Inferior parietal cortex (tissue), 1 donor: ENCODE results near the gene HOXC11.

Experiments used
- DNase-seq: peaks from one replicate; pipeline ENCODE4 v3.0.0-alpha.2; 2016; ENCODE audit errors: extremely low spot score

Gene HOXC11

DNA sequence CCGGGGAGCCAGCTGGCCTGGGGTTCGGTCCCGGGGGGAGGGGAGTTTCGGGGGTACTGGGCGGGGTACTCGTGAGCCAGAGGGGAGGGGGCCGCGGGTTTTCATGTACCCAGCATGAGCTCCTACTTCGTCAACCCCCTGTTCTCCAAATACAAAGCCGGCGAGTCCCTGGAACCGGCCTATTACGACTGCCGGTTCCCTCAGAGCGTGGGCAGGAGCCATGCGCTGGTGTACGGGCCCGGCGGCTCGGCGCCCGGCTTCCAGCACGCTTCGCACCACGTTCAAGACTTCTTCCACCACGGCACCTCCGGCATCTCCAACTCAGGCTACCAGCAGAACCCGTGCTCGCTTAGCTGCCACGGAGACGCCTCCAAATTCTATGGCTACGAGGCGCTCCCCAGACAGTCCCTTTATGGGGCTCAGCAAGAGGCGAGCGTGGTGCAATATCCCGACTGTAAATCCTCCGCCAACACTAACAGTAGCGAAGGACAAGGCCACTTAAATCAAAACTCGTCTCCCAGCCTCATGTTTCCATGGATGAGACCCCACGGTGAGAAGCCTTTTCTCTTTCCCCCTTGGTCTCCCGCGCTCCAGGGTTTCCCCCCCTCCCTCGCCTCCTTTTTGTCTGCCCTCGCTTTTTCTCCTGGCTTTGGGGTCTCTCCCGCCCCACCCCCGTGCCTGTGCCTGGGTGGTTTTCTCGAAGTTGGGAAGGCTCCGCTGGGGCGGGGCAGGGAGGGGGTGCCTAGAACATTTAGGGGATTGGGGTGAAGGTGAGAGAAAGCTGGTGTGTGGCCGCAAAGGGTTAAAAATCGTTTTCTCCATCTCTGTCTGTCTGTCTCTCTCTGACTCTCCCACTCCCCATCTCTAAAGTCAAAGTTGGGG is 36.5 kb downstream of the HOXC11 start:
- DNase-seq = no peak

DNA sequence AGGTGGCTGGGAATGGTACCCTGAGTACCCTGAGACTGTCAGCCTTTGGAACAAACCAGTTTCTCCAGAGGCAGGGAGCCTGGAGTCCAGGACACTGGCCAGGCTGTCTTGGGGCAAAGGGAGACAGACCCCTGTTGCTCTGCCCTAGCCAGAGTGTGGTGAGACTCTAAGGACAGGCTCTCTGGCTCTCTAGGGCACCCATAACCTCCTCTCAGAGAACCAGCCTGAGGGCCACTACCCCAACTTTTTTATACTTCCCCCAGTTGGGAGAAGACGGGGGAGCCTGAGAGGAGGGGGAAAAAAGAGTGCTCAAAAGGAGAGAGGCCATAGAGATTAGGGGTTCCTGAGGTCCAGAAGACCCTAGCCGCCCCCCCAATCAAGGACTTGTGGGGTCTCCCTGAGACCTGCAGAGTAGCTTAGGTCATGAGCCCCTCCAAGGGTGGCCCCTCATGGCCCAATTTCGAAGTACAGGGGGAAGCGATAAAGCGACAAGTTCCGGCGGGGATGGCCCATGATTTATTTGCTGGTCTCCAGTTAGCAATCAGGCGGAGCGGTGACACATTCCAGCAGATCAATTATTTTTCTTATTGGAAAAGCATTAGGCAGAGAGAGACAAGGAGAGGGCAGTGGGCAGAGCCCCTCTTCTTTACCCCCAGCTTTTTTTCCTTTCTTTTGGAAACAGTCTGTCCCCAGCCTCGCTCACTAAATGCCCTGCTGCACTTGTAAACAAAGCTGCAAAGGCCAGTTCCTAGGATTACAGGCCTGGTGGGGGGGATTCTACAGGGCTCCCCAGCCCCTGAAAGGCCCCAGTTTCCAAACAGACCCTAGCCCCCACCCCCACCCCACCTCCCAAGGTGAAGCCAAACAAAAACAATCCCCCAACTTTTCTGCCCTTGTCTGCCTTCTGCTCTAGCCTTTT is 37.4 kb downstream of the HOXC11 start:
- DNase-seq = no peak

DNA sequence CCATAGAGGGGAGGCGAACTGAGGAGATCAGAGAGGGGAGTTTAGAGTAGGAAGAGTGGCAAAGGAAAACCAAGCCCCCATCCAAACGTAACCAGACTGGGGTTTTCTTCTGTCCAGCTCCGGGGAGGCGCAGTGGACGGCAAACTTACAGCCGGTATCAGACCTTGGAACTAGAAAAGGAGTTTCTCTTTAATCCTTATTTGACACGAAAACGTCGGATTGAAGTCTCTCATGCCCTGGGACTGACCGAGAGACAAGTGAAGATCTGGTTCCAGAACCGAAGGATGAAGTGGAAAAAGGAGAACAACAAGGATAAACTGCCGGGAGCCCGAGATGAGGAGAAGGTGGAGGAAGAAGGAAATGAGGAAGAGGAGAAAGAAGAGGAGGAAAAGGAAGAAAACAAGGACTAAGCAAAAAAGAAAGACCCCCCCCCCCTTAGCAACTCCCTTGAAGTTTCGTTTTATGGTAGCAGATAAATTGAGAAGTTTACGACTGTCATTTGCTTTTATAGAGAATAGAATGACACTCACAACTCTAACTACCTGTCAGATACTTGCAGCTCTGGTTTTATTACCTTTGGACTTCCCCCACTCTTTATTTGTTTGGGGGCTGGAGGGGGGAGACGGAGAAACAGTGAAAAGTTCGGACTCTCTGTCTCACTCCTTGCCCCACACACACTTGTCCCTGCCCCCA is 38.2 kb downstream of the HOXC11 start:
- no peak for DNase-seq

DNA sequence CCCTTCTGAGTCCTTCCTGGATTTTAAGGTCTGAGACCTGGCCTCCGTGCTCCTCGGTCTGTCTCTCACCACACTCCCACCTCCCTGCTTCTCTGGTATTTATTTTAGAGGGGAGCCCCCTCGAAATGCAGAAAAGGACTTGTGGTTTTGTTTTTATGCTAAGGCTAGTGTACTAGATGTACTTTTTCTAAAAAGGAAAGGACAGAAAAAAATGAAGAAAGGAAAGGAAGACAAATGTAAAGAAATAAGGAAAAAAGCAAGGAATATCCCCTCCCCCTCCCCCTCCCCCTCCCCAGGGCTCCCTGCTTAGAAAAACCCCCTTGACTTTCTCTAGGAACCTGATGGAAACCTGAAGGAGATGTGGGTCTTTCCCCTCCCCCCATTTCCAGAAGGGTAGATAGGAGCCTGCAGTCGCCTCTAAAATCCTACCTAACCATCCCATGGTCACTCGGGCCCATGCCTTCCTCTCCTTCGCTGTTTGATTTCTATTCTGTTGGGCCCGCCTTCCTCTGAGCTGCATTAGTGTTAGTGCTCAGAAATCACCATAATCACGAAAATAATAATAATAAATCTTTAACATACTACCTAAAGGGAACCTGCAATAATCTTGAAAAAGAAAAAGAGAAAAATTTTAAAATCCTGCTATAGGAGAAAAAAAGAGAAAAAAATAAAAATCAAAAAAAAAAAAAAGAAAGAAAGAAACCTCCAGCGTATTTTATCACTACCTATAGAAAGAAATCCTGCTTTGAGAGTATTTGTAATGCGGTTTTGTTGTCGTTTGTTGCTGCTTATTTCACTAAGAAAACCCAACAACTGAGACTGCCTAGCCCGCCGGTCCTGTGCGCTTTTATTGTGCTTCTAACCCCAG is 39.0 kb downstream of the HOXC11 start:
- no peak for DNase-seq

DNA sequence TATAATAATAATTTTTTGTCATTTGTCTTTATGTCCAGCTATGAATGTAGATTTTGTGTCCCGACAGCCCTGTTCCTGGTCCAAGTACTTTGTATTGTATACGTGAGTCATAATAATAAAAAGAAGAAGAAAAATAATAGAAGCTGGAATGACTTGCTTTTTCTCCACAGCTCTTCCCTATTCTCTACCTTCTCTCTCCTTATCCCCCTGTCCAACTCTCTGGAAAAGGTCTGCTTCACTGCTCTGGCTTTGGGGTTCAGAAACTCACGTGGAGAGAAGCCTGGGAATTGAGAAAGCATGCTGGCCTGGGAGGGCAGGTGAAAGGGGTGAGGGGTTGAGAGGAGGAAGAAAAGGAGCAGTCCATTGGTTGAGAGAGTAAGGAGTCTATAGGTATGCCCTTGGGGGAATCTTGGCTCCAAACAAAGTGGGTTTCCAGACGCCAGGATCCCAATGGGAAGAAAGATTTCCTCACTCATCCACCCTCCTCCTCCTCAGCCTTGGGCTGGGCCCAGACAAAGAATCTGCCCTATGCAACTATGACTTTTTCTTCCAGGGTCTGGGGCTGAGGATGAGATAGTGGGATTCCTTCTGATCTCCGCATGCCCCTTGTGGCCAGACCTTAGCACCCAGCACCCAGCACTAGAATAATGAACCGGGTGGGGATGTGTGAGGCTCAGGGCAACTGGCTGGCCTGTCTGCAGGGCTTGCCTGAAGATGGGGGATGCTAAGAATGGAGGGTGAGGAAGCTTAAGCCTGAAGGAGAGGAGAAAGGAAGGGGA is 39.9 kb downstream of the HOXC11 start:
- no peak for DNase-seq

DNA sequence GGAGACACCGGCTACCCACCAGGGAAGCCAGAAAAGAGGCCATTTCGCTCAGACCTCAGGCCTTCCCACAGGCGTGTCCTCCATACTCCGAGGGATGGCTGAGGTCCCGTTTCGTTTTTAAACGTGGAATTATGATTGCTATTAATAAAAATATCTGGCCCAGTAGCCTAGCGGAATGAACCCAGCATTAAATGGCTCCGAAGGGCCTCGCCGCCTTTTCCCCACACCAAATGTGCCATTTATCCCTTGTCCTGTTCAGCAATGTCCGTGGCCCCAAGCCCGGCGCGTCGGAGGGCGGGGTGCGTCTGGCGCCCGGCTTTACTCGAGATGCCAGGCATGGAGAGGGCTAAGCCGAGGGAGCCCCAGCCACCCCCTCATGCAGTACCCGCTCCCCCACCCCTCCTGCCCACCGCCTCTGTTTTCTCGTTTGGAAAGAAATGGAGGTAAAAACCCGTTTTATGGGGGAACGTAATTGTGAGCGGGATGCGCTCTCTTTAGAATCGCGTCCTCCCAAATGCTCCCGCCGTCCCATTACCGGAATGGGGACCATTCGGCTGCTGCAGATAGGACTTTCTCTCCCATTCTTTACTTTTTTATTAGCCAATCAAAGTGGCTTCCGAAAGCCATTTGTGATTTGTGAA is 41.6 kb downstream of the HOXC11 start:
- no peak for DNase-seq

DNA sequence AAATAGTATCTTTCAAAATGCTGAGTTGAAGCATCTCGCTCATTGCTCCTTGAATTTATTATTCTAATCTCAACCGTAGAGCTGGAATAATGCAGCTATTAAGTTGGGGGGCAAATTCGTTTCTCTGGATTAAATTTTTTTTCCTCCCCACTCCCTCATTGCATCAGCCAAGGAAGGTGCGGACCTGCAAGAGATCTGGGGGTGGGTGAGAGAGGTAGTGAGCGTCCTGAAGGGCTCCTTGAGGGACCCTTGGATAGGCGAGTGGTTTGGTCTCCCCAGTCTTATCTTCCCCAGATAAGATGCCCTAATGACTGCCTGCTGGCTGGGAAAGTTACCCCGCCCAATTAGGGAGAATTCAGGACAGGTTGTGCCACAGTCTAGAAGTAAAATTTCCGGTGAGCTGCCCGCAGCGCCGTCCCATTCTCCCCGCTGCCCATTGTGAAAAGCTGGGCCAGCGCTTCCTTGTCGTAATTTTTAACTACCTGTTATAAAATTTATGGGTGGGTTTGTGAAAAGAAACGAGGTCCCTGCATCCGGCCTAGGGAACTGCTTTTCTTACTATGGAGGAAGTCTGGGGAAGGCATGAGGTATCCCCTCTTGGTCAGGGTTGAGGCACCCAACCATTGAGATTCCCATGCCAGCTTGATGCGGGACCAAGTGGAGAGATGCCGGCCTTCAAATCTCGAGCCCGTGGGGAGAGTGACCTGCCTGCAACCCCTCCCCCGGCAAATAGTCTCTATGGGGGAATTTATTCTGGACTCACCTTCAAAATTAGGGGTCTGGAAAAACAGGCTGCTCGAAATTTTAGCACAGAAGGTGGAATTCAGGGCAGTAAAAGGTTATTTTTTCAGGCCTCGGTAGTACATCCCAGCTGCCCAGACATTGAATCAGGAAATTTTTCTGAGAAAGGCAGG is 42.3 kb downstream of the HOXC11 start:
- no peak for DNase-seq

DNA sequence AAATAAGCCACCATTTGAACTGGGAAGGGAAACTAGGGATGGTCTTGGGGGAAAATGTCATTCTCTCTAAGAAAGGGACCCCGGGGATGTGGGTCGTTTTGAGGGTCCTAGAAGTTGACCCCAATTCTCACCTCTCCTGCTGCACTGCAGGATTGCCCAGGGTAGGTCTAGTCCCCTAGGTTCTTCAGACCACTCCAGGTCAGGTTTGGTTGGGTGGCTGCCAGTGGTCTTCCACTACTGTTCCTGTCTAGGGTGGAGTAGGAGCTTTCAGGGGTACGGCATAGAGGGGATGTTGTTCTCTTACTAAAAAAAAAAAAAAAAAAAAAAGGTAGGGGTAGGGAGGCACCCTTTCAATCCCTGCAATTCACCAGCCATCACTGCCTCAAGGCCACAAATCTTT is 43.1 kb downstream of the HOXC11 start:
- no peak for DNase-seq

DNA sequence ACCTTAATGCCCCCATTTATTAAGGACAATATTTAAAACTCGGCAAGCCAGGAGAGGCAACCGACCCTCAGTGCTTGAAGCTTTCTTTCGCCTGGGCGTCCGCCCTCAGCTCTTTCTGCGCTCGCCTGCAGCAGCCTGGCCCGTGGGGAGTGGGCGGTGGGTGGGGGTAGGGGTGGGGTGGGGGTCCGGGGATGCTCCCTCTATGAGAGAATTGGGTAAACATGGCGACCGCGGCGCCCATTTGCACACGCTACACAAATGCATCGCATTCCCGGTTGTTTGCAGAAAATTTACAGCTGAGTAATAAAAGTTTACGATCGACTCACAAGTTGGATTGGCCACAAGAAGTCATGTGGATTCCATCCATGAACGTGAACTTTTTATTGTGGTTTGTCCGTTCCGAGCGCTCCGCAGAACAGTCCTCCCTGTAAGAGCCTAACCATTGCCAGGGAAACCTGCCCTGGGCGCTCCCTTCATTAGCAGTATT is 43.6 kb downstream of the HOXC11 start:
- DNase-seq = no peak

DNA sequence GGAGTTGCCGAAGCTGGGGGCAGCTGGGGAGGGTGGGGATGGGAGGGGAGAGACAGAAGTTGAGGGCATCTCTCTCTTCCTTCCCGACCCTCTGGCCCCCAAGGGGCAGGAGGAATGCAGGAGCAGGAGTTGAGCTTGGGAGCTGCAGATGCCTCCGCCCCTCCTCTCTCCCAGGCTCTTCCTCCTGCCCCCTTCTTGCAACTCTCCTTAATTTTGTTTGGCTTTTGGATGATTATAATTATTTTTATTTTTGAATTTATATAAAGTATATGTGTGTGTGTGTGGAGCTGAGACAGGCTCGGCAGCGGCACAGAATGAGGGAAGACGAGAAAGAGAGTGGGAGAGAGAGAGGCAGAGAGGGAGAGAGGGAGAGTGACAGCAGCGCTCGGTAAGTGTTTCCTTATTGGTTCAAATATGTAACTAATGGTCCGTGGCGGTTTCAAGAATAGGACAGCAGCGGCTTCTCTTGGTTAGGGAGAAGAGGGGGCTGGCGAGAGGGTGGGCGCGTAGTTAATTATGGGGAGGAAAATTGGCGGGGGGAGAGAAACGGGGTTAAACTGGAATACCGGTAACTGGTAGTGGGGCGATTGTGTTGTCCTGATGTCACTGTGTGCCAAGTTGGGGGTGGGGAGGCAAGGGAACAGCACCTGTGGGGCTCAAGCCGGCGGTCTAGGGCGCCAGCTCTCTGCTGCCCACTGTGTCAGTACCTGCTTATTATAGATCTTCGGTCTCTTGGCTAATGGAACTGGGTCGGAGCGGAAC is 44.3 kb downstream of the HOXC11 start:
- no peak for DNase-seq

DNA sequence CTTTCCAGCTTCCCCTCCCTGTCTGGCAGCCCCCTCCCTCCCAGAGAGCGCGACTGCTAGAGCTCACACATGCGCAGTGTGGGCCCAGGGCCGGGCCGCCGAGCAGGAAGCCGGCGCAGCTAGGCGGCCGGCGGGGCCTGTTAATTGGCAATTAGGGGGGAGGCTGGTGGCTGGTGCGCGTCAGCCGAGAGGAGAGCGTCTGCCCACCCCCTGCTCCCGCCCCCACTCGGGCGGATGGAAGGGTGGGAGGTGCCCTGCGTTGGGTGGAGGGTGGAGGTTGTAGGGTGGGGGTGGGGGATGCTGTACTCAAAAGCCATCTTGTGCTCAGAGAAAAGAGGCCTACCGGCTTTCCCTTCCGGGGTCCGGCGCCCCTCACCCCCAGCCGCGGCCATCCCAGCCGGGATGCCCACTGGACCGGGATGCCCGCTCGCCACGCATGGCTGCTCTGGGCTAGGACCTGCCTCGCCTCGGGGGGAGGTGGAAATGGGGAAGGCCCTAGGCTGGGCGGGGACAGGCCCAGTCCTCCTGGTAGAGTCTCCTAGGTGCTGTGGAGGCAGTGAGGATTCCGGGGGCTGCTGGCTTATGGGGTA is 45.0 kb downstream of the HOXC11 start:
- peak; percentile 25 for DNase-seq

DNA sequence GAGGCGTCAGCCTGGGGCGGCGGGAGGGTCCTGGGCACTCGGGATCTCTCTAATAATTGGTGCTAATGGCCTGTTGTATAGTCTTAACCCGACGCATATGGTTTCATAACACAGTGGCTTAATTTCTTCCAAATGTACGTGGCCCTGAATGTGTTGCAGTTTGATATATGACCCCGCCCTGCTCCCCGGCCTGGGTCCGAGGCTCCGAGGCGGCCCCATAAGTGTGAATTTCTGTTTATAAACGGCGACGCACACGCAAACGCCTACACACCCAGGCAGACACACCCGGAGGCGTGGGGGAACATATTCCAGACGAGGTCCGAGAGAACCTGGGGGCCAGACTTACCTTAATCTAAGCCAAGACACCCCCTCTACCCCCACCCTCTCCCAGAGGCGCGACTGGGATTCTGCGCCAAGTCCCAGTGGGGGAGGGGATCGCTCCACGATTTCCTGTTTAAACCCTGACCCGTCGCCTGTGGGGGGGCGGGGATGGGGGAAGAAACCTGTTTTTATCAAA is 45.6 kb downstream of the HOXC11 start:
- no peak for DNase-seq

DNA sequence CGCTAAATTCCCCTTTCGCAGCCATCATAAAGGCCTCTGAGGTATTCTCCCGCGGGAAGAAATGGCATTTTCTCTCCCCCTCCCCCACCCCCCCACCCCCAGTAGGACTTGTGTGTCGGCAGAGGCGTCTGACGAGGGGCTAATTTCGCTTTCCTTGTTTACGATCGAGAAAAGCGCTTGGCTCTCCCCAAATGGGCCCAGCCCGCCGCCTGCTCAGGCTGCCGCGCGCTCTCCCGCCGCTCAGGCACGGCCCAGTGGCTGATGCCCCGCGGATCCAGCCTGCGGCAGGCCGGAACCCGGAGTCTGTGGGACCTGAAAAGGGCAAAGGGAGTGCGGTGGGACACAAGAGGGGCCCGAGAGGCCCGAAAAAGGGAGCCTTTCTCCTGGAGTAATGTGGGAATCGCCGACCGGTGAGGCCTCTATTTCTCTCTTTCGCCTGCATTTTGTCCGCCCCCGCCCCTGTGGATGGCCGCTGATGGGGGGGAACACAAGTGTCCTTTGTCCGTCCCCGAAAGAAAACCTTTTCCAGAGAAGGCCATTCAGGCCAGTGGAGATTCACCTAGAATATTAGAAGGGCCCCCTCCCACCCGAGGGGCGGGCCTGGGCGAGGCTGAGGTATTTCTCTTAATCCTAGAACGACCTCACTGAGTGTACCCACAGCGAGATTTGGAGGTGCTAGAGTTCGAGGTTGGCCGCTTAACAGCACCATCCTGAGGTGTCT is 46.3 kb downstream of the HOXC11 start:
- DNase-seq = no peak

DNA sequence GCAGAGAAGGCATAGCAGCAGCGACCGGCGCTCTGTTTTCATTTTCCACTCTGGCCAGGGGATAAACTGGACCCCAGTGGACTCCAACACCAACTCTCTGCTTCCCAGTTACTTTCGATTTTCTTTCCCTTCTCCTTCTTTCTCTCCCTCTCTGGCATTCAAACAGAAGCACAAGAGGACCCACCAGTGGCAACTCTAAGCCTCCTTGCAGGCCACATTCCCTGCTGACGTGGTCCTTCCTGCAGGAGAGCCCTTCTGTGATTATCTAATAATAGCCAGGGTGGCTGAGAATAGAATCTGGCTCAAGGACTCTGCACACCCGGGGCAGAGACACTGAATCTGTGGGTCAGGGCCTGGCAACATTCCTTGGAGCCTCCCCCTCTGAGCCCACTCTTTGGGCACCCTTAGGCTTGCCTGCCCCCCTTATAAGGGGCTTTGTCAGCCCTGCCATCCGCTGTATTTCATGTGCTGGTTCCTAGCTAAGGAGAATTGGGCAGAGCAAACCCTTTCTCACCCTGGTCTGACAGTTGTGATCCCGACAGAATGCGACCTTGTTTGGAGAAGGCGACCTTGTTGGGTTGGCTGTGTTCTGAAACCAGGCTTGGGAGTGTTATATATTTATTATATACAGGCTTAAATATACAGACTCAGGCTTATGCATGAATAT is 47.1 kb downstream of the HOXC11 start:
- DNase-seq = no peak

DNA sequence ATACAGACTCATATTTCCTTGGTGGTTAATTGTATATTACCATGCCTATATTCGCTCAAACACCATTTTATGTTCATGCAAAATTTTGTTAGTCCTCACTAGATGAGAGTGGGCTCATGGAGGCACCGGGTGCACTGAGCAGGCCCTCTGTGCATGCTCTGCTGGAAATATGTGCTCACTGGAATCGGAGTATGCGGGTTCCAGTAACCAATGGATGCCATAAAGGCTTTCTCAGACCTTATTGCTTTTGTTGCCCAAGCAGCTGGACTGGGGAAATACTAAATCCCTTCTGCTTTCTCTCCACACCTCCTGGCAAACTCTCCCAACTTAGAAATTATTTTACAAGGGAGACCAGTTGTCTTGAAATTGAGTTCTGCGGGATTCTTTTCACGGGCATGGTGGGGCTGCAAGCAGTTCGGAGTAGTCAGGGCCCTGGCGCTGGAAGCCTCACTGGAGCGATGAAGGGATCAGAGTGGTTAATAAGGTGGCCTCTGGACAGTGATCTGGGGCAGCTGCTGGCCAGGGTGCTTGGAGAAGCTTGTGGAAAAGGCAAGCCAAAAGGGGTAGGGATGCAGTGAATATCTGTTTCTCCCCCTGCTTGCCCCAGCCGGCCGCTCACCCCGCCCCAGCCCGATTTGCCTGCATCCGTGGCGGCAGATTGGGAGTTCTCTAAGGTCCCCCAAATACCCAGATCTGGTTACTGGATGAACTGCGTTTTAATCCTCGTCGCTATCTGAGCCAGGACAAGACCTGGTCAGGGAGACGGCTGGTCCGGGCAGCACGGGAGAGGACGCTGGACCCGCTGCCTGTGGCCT is 47.9 kb downstream of the HOXC11 start:
- DNase-seq = no peak
